Endothelial cell of umbilical vein (primary cell): ENCODE results near the gene FUT8. TPM values are rescaled to one million over a fixed set of nuclear protein-coding genes. Genes with fewer than 3 reads are reported as not detected.
A peak's percentile ranks its signal among the peaks of the same experiment; 100 is the strongest.

Experiments used
- Bru-seq: library from RNA; stranded (reverse); fragments of 400-500 nt; gene quantifications from one replicate; lab custom pipeline; 2021; lab: Mats Ljungman, UMichigan
- BruChase-seq, 2 experiments: library from RNA; stranded (reverse); fragments of 400-500 nt; gene quantifications; one replicate each; lab custom pipeline; 2021; lab: Mats Ljungman, UMichigan
- BruUV-seq: library from RNA; stranded (reverse); fragments of 400-500 nt; replicated peaks from 2 replicates; lab custom pipeline; 2021; lab: Mats Ljungman, UMichigan
- CTCF ChIA-PET: fragments of 300-600, 350-600 bp; sonication (Branson Sonifier 250); formaldehyde crosslinking; loops from one replicate; lab custom pipeline; 2021; ENCODE audit warnings: antibody characterized with exemption, inconsistent platforms; lab: Charles Lee
- POLR2A ChIA-PET: fragments of 300-600, 350-600 bp; sonication (Branson Sonifier 250); formaldehyde crosslinking; loops from one replicate; lab custom pipeline; 2021; ENCODE audit warnings: antibody characterized with exemption, inconsistent platforms; lab: Charles Lee
- DNase-seq: peaks from one replicate; pipeline ENCODE4 v3.0.0-alpha.2; 2011; ENCODE audit warnings: low read depth, low spot score
- FAIRE-seq: peaks from 2 replicates; lab custom pipeline; 2011; peaks lifted over from hg19 to GRCh38; lab: Jason Lieb, UNC
- H2AFZ ChIP-seq: 2 replicates; pipeline ENCODE4 v1.6.0; 2012; ENCODE audit warnings: low read depth, low read length, control low read depth, inconsistent platforms
- H3K27ac ChIP-seq: 2 replicates; pipeline ENCODE4 v1.5.1; 2011; ENCODE audit warnings: low read depth, mild to moderate bottlenecking, control low read depth, low read length, moderate library complexity; ENCODE audit not compliant: insufficient read depth
- H3K27me3 ChIP-seq, 2 experiments: 2 replicates each; pipeline versions ENCODE4 v1.6.0 to v1.6.1; 2011; ENCODE audit warnings: low read length in 2 of 2, mixed read lengths in 1 of 2; ENCODE audit not compliant: control insufficient read depth in 2 of 2, insufficient read depth in 2 of 2
- H3K36me3 ChIP-seq, 2 experiments: 2 replicates in 1 of 2; 3 replicates in 1 of 2; pipeline ENCODE4 v1.5.1; 2011; ENCODE audit warnings: low read length in 2 of 2, mild to moderate bottlenecking in 1 of 2, moderate library complexity in 1 of 2; ENCODE audit not compliant: control insufficient read depth in 2 of 2, insufficient read depth in 2 of 2; ENCODE audit errors: extremely low read depth in 1 of 2
- H3K4me1 ChIP-seq: 3 replicates; pipeline ENCODE4 v1.5.1; 2011; ENCODE audit warnings: mild to moderate bottlenecking, low read length; ENCODE audit not compliant: control insufficient read depth, insufficient read depth; ENCODE audit errors: extremely low read depth
- H3K4me2 ChIP-seq: 2 replicates; pipeline ENCODE4 v1.6.1; 2011; ENCODE audit warnings: low read length, control low read depth, mixed read lengths; ENCODE audit not compliant: insufficient read depth
- H3K4me3 ChIP-seq, 3 experiments: fragments of 200-600 bp in 1 of 3; sonication (generic), shearing (Covaris generic) in 1 of 3; replicated peaks in 1 of 3; 2 replicates each; pipeline ENCODE4 v1.5.1; 2011 to 2016; ENCODE audit warnings: control low read depth in 3 of 3, low read length in 3 of 3, mild to moderate bottlenecking in 2 of 3, inconsistent platforms in 1 of 3, low read depth in 1 of 3, moderate library complexity in 1 of 3; ENCODE audit not compliant: insufficient read depth in 1 of 3
- H3K79me2 ChIP-seq: 2 replicates; pipeline ENCODE4 v1.6.0; 2012; ENCODE audit warnings: low read length, inconsistent platforms; ENCODE audit not compliant: control insufficient read depth, insufficient read depth
- H3K9ac ChIP-seq: replicated peaks from 2 replicates; pipeline ENCODE3; 2011; ENCODE audit warnings: low read length, control low read depth; ENCODE audit not compliant: insufficient read depth; ENCODE audit errors: extremely low read depth
- H3K9me1 ChIP-seq: replicated peaks from 3 replicates; pipeline ENCODE4 v1.6.0; 2011; ENCODE audit warnings: mild to moderate bottlenecking, low read length; ENCODE audit not compliant: control insufficient read depth, insufficient read depth; ENCODE audit errors: extremely low read depth
- H3K9me3 ChIP-seq: replicated peaks from 2 replicates; pipeline ENCODE4 v1.5.1; 2012; ENCODE audit warnings: low read length, inconsistent platforms; ENCODE audit not compliant: control insufficient read depth, insufficient read depth
- H4K20me1 ChIP-seq: replicated peaks from 2 replicates; pipeline ENCODE3; 2011; ENCODE audit warnings: mild to moderate bottlenecking, low read length; ENCODE audit not compliant: control insufficient read depth, insufficient read depth; ENCODE audit errors: extremely low read depth
- FOS ChIP-seq: IDR thresholded peaks from 2 replicates; pipeline ENCODE4 v1.6.1; 2011; ENCODE audit warnings: mild to moderate bottlenecking, low read length, moderate library complexity, borderline replicate concordance; ENCODE audit not compliant: insufficient read depth
- GATA2 ChIP-seq: IDR thresholded peaks from 2 replicates; pipeline ENCODE4 v1.7.0; 2011; ENCODE audit warnings: low read depth, mild to moderate bottlenecking, moderate library complexity, mixed read lengths, low read length; ENCODE audit not compliant: insufficient read length, insufficient read depth
- JUN ChIP-seq: IDR thresholded peaks from 2 replicates; pipeline ENCODE4 v1.6.1; 2011; ENCODE audit warnings: borderline replicate concordance, low read depth; ENCODE audit not compliant: insufficient read length, insufficient read depth
- MAX ChIP-seq: IDR thresholded peaks from 2 replicates; pipeline ENCODE4 v1.6.1; 2011; ENCODE audit not compliant: insufficient read depth, insufficient read length
- MYC ChIP-seq: IDR thresholded peaks from one replicate; pipeline ENCODE4 v1.6.1; 2011; ENCODE audit warnings: mild to moderate bottlenecking, low read depth, low read length
- POLR2A ChIP-seq: IDR thresholded peaks from 2 replicates; pipeline ENCODE4 v1.6.1; 2012; ENCODE audit warnings: low read depth, mild to moderate bottlenecking, control low read depth, low read length
- POLR2AphosphoS5 ChIP-seq: IDR thresholded peaks from 2 replicates; pipeline ENCODE4 v1.6.1; 2012; ENCODE audit warnings: low read depth, mild to moderate bottlenecking, control low read depth, low read length, moderate library complexity; ENCODE audit not compliant: insufficient read depth
- dilution Hi-C: fragments of 300-500 bp; cut with MboI; formaldehyde crosslinking; loops from one replicate; pipeline ENCODE4 v1.15.0; 2019; ENCODE audit warnings: low sequenced_read_pairs; ENCODE audit not compliant: extremely low pct_ligation_motif_present
- intact Hi-C: fragments of 100-400 bp; cut with micrococcal nuclease; formaldehyde crosslinking; loops from one replicate; pipeline ENCODE4 v1.10.0; 2022
- long read RNA-seq: library from polyadenylated mRNA; stranded (forward); transcript quantifications from one replicate; pipeline ENCODE4 v2.0.0, GENCODE V29; 2021
- polyA minus RNA-seq, 3 experiments: library from RNA; depleted of rRNA, polyadenylated mRNA; stranded (reverse); fragments of >200 nt; gene quantifications; 1 replicate in 1 of 3; 2 replicates in 2 of 3; pipeline ENCODE4 v1.2.3, GENCODE V29; 2011
- polyA plus RNA-seq, 4 experiments: library from polyadenylated mRNA; depleted of rRNA in 3 of 4; stranded (reverse) in 3 of 4; unstranded in 1 of 4; fragments of >200 nt; gene quantifications; 2 replicates each; pipeline versions ENCODE4 v1.2.1 to v1.2.3, GENCODE V29; 2011 to 2012; ENCODE audit warnings: missing spikeins in 1 of 4
- total RNA-seq: library from RNA; stranded (reverse); gene quantifications from 2 replicates; pipeline ENCODE4 v1.2.3, GENCODE V29; 2021
- TF ChIP-seq, protein P1 (sequence below), 2 donors: IDR thresholded peaks; 1 replicate in 1 of 2; 2 replicates in 1 of 2; pipeline ENCODE4 v1.5.1; 2011; ENCODE audit warnings: low read length in 2 of 2, mild to moderate bottlenecking in 2 of 2, moderate library complexity in 2 of 2, control low read depth in 1 of 2, inconsistent platforms in 1 of 2, low read depth in 1 of 2; ENCODE audit not compliant: insufficient read depth in 1 of 2; ENCODE audit errors: extremely low read depth in 1 of 2

FUT8 gene
- total RNA-seq (27.7 and 38.8 TPM in 2 replicates), polyA plus RNA-seq (10.9 and 16.7 TPM in 2 replicates), polyA minus RNA-seq (28.6 and 31.6 TPM in 2 replicates), Bru-seq, nascent RNA (percentile 72 among the genes with signal in this experiment), BruChase-seq, experiment 1, labeled RNA remaining after a 6-hour chase (percentile 56 among the genes with signal in this experiment), BruChase-seq, experiment 2, labeled RNA remaining after a 2-hour chase (percentile 58 among the genes with signal in this experiment)
- 17.6 and 19.8 TPM in 2 replicates for polyA plus RNA-seq (2011; cell fraction: cytosol; rRNA removed)
- polyA plus RNA-seq (2011; cell fraction: nucleus; rRNA removed): 13.0 and 16.2 TPM in 2 replicates
- 43.2 and 59.9 TPM in 2 replicates for polyA plus RNA-seq (2012)
- polyA minus RNA-seq (2011; cell fraction: cytosol; rRNA and poly(A)+ RNA removed): 8.8 TPM
- polyA minus RNA-seq (2011; cell fraction: nucleus; rRNA and poly(A)+ RNA removed): 34.4 and 39.2 TPM in 2 replicates
- long read RNA-seq, full-length matches to known transcripts: 6 of 19 reads
- long read RNA-seq, partial matches to known transcripts: 0 of 19 reads
- long read RNA-seq, other reads (novel, unspliced or antisense): 13 of 19 reads

GRCh38 chr14:65412032-65412846 is at the start of gene FUT8:
FUT8 (plus strand) TSS chr14:65412730; CDS start chr14:65561564, 148,834 bp downstream.
- peak; percentile 98 for DNase-seq

More at GRCh38 chr14:65412032-65412846, at the start of gene FUT8:
- peak within 1 kb of the TSS; percentile 61 for H3K27ac ChIP-seq
- no peaks in the 10 kb centered on the region for H3K9me3 ChIP-seq
- ChIA-PET CTCF (interaction anchor here (0.5 to 13.1 kb wide), 30 partner anchors 10 to 660 kb away, joined by 3 to 926 read pairs (median 4); partner anchors contain the start of gene MAX), POLR2A (interaction anchor here (0.9 to 1.1 kb wide), 4 partner anchors 13 to 424 kb away, joined by 3 to 17 read pairs (median 4); no protein-coding TSS in a partner anchor)
- peak within 1 kb of the TSS; percentile 94 for H2AFZ ChIP-seq
- intact Hi-C loops: loop anchor here (1.0 to 5.0 kb wide), 6 partner anchors 175 to 547 kb away; partner anchors contain the start of genes FNTB and MAX
- BruUV-seq: TSS peak; percentile 64
- TF ChIP-seq MAX (peak; percentile 44), POLR2AphosphoS5 (peak; percentile 90), POLR2A (peak; percentile 86), FOS (no peak), JUN (no peak), MYC (peak; percentile 49), GATA2 (no peak)
- TF ChIP-seq, protein P1, sequence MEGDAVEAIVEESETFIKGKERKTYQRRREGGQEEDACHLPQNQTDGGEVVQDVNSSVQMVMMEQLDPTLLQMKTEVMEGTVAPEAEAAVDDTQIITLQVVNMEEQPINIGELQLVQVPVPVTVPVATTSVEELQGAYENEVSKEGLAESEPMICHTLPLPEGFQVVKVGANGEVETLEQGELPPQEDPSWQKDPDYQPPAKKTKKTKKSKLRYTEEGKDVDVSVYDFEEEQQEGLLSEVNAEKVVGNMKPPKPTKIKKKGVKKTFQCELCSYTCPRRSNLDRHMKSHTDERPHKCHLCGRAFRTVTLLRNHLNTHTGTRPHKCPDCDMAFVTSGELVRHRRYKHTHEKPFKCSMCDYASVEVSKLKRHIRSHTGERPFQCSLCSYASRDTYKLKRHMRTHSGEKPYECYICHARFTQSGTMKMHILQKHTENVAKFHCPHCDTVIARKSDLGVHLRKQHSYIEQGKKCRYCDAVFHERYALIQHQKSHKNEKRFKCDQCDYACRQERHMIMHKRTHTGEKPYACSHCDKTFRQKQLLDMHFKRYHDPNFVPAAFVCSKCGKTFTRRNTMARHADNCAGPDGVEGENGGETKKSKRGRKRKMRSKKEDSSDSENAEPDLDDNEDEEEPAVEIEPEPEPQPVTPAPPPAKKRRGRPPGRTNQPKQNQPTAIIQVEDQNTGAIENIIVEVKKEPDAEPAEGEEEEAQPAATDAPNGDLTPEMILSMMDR (IDR thresholded peaks at IDR 0.05; ENCODE audit: extremely low read depth in 1 of 2, insufficient read depth in 1 of 2, low read depth in 1 of 2, low read length in 2 of 2): peak; percentile 60 to 80
- peak within 1 kb of the TSS; percentile 87 for H3K4me2 ChIP-seq
- no peaks in the 10 kb centered on the region for H3K36me3 ChIP-seq
- peak within 1 kb of the TSS; percentile 76 to 96 (median 85) for H3K4me3 ChIP-seq
- H4K20me1 ChIP-seq: no peaks in the 10 kb centered on the region
- dilution Hi-C loops: no loop called here
- peaks cover 34% of the 10 kb centered on the region for H3K79me2 ChIP-seq
- peaks cover 18% of the 10 kb centered on the region for H3K4me1 ChIP-seq
- FAIRE-seq: peak; percentile 85
- no peaks in the 10 kb centered on the region for H3K27me3 ChIP-seq
- peak within 1 kb of the TSS; percentile 81 for H3K9ac ChIP-seq
- no peaks in the 10 kb centered on the region for H3K9me1 ChIP-seq
